IMR-90 (cell line): Measurements from ENCODE around the gene MAN1A2. TPM values are rescaled to one million over a fixed set of nuclear protein-coding genes. Genes with fewer than 3 reads are reported as not detected.

Source experiments
- ATAC-seq: fragments of 200-7000 bp; cut with Tn5 transposase; 2 replicates; pipeline ENCODE4 v1.9.1; 2020; ENCODE audit warnings: low read depth, mild to moderate bottlenecking, moderate library complexity
- BruUV-seq: library from RNA; stranded (reverse); fragments of 400-500 nt; replicated peaks from 2 replicates; lab custom pipeline; 2021; lab: Mats Ljungman, UMichigan
- CTCF ChIA-PET: fragments of 300-600 bp; formaldehyde crosslinking; extraction: SDS; loops from one replicate; lab custom pipeline; 2021; ENCODE audit warnings: antibody characterized with exemption; lab: Yijun Ruan, JAX
- POLR2A ChIA-PET: fragments of 300-600 bp; sonication (Branson Sonifier 250); formaldehyde crosslinking; loops from one replicate; lab custom pipeline; 2022; ENCODE audit warnings: antibody characterized with exemption; ENCODE audit not compliant: unreplicated experiment; lab: Charles Lee
- DNase-seq: peaks from one replicate; pipeline ENCODE4 v3.0.0; 2013
- H2AFZ ChIP-seq: replicated peaks from 2 replicates; pipeline ENCODE3; 2013; ENCODE audit warnings: low read length, mild to moderate bottlenecking; ENCODE audit not compliant: poor library complexity
- H2AK5ac ChIP-seq: 2 replicates; pipeline ENCODE4 v1.6.1; 2013; ENCODE audit warnings: low read depth, low read length, inconsistent platforms
- H2AK9ac ChIP-seq: replicated peaks from 2 replicates; pipeline ENCODE3; 2013; ENCODE audit warnings: mild to moderate bottlenecking, low read depth, low read length, moderate library complexity; ENCODE audit not compliant: poor library complexity
- H2BK120ac ChIP-seq: 2 replicates; pipeline ENCODE4 v1.6.1; 2013; ENCODE audit warnings: low read depth, low read length, inconsistent platforms
- H2BK15ac ChIP-seq: 3 replicates; pipeline ENCODE4 v1.6.1; 2013; ENCODE audit warnings: low read depth, low read length, inconsistent platforms
- H2BK20ac ChIP-seq: 2 replicates; pipeline ENCODE4 v1.6.1; 2013; ENCODE audit warnings: low read depth, mild to moderate bottlenecking, inconsistent platforms, low read length, moderate library complexity
- H2BK5ac ChIP-seq: 2 replicates; pipeline ENCODE4 v1.6.1; 2013; ENCODE audit warnings: mild to moderate bottlenecking, low read depth, low read length, inconsistent platforms; ENCODE audit not compliant: poor library complexity, severe bottlenecking
- H3K14ac ChIP-seq: replicated peaks from 2 replicates; pipeline ENCODE4 v1.6.1; 2013; ENCODE audit warnings: low read depth, low read length, inconsistent platforms
- H3K18ac ChIP-seq: 2 replicates; pipeline ENCODE4 v1.6.1; 2013; ENCODE audit warnings: low read depth, low read length, control low read depth
- H3K23ac ChIP-seq: 2 replicates; pipeline ENCODE4 v1.6.1; 2013; ENCODE audit warnings: low read depth, low read length, inconsistent platforms
- H3K27ac ChIP-seq: 2 replicates; pipeline ENCODE4 v1.5.1; 2013; ENCODE audit warnings: mild to moderate bottlenecking, control low read depth, low read length; ENCODE audit not compliant: insufficient read depth
- H3K27me3 ChIP-seq: 2 replicates; pipeline ENCODE4 v1.6.1; 2013; ENCODE audit warnings: low read length; ENCODE audit not compliant: control insufficient read depth, insufficient read depth
- H3K36me3 ChIP-seq: 2 replicates; pipeline ENCODE4 v1.6.1; 2013; ENCODE audit warnings: low read length, mixed read lengths; ENCODE audit not compliant: control insufficient read depth, insufficient read depth
- H3K4ac ChIP-seq: 2 replicates; pipeline ENCODE4 v1.6.1; 2013; ENCODE audit warnings: low read depth, low read length, inconsistent platforms
- H3K4me1 ChIP-seq: 2 replicates; pipeline ENCODE4 v1.6.1; 2013; ENCODE audit warnings: low read length, mixed read lengths; ENCODE audit not compliant: control insufficient read depth, insufficient read depth
- H3K4me2 ChIP-seq: 2 replicates; pipeline ENCODE4 v1.6.1; 2013; ENCODE audit warnings: low read depth, mild to moderate bottlenecking, control low read depth, low read length, moderate library complexity
- H3K4me3 ChIP-seq: 2 replicates; pipeline ENCODE4 v1.5.1; 2013; ENCODE audit warnings: low read depth, mild to moderate bottlenecking, control low read depth, low read length, moderate library complexity; ENCODE audit not compliant: insufficient read depth
- H3K56ac ChIP-seq: 2 replicates; pipeline ENCODE4 v1.6.1; 2013; ENCODE audit warnings: low read length, inconsistent platforms; ENCODE audit not compliant: insufficient read depth; ENCODE audit errors: extremely low read depth
- H3K79me1 ChIP-seq, 2 experiments: 2 replicates each; pipeline ENCODE4 v1.6.1; 2013; ENCODE audit warnings: low read length in 2 of 2, inconsistent platforms in 1 of 2, low read depth in 1 of 2
- H3K9ac ChIP-seq: 2 replicates; pipeline ENCODE4 v1.6.1; 2013; ENCODE audit warnings: low read depth, low read length, control low read depth
- H3K9me1 ChIP-seq: 2 replicates; pipeline ENCODE4 v1.6.1; 2013; ENCODE audit warnings: low read length, inconsistent platforms; ENCODE audit not compliant: insufficient read depth
- H3K9me3 ChIP-seq: 2 replicates; pipeline ENCODE4 v1.6.1; 2013; ENCODE audit warnings: low read length; ENCODE audit not compliant: control insufficient read depth, insufficient read depth
- H4K20me1 ChIP-seq: 2 replicates; pipeline ENCODE4 v1.6.1; 2013; ENCODE audit warnings: low read length, inconsistent platforms; ENCODE audit not compliant: insufficient read depth
- H4K5ac ChIP-seq: 2 replicates; pipeline ENCODE4 v1.6.1; 2013; ENCODE audit warnings: mild to moderate bottlenecking, low read depth, low read length, control low read depth
- H4K8ac ChIP-seq, 2 experiments: 2 replicates each; pipeline ENCODE4 v1.6.1; 2013; ENCODE audit warnings: low read depth in 2 of 2, low read length in 2 of 2, control low read depth in 1 of 2, inconsistent platforms in 1 of 2
- H4K91ac ChIP-seq: 2 replicates; pipeline ENCODE4 v1.6.1; 2013; ENCODE audit warnings: low read depth, low read length, inconsistent platforms; ENCODE audit not compliant: insufficient read depth
- CHD1 ChIP-seq: IDR thresholded peaks from 2 replicates; pipeline ENCODE4 v1.6.1; 2012; ENCODE audit warnings: low read depth, low read length, improper control_type of control experiment
- ELK1 ChIP-seq: fragments of 150-350 bp; IDR thresholded peaks from 2 replicates; pipeline ENCODE4 v1.6.1; 2016; ENCODE audit warnings: low read depth, mild to moderate bottlenecking, low read length, moderate library complexity, borderline replicate concordance
- MAZ ChIP-seq: IDR thresholded peaks from 2 replicates; pipeline ENCODE4 v1.6.1; 2012; ENCODE audit warnings: low read depth, mild to moderate bottlenecking, low read length, improper control_type of control experiment, moderate library complexity, borderline replicate concordance
- MXI1 ChIP-seq: IDR thresholded peaks from 2 replicates; pipeline ENCODE4 v1.6.1; 2012; ENCODE audit warnings: low read depth, mild to moderate bottlenecking, low read length, moderate library complexity, borderline replicate concordance
- NFE2L2 ChIP-seq: fragments of 150-350 bp; IDR thresholded peaks from 2 replicates; pipeline ENCODE4 v1.6.1; 2016; ENCODE audit warnings: low read depth, mild to moderate bottlenecking, low read length
- RAD21 ChIP-seq: IDR thresholded peaks from 2 replicates; pipeline ENCODE4 v1.6.1; 2012; ENCODE audit warnings: low read length, improper control_type of control experiment
- RCOR1 ChIP-seq: IDR thresholded peaks from 2 replicates; pipeline ENCODE4 v1.6.1; 2012; ENCODE audit warnings: mild to moderate bottlenecking, low read length, improper control_type of control experiment; ENCODE audit not compliant: insufficient replicate concordance
- RFX5 ChIP-seq: IDR thresholded peaks from 2 replicates; pipeline ENCODE4 v1.8.0; 2012; ENCODE audit warnings: low read depth, mild to moderate bottlenecking, low read length, moderate library complexity
- SMC3 ChIP-seq: fragments of 150-350 bp; IDR thresholded peaks from 2 replicates; pipeline ENCODE4 v1.6.1; 2016; ENCODE audit warnings: low read depth, mild to moderate bottlenecking, antibody characterized with exemption, low read length, moderate library complexity
- WGBS, 2 experiments: methylation state at CpG; one replicate each; pipeline versions ENCODE4 v1.1.5 to v1.1.7; 2013; ENCODE audit warnings: missing lambda C conversion rate in 2 of 2; ENCODE audit not compliant: insufficient read length in 1 of 2; ENCODE audit errors: extremely low coverage in 2 of 2; 5-methylcytosine and 5-hydroxymethylcytosine counted together
- dilution Hi-C: fragments of 300-500 bp; cut with HindIII; formaldehyde crosslinking; loops from one replicate; pipeline ENCODE4 v1.14.3; 2018; ENCODE audit warnings: low sequenced_read_pairs; ENCODE audit not compliant: unreplicated experiment
- in situ Hi-C: fragments of 300-500 bp; cut with MboI; formaldehyde crosslinking; loops from 3 replicates; pipeline ENCODE4 v1.14.3; 2019; ENCODE audit warnings: low sequenced_read_pairs, inconsistent platforms, mixed read lengths
- intact Hi-C: fragments of 100-400 bp; cut with micrococcal nuclease; formaldehyde crosslinking; loops from 2 replicates; pipeline ENCODE4 v1.10.0; 2022
- polyA plus RNA-seq, 3 experiments: library from polyadenylated mRNA; depleted of rRNA; stranded (reverse); fragments of >200 nt; gene quantifications; 2 replicates each; pipeline ENCODE4 v1.2.3, GENCODE V29; 2012; ENCODE audit warnings: low replicate concordance in 1 of 3
- total RNA-seq: library from RNA; depleted of rRNA; stranded (reverse); fragments of >200 nt; gene quantifications from 2 replicates; pipeline ENCODE4 v1.2.3, GENCODE V29; 2012
- TF ChIP-seq, protein P1 (sequence below): conservative IDR thresholded peaks from 2 replicates; pipeline ENCODE4 v1.5.1; 2012; ENCODE audit warnings: mild to moderate bottlenecking, low read depth, low read length, improper control_type of control experiment

Gene MAN1A2
- total and polyA plus RNA-seq, 2 of the 4 experiments (the other 2 are of a cell fraction): 12.4 to 29.4 TPM

GRCh38 chr1:117365350-117366176 is 1.7 kb upstream of the MAN1A2 start:
- H4K8ac ChIP-seq: peak overlapping the region; percentile 95; a peak in 2 of 4 replicates
- peaks cover 4% of the 10 kb centered on the region for H3K4me1 ChIP-seq
- H2BK20ac ChIP-seq: no peak overlapping the region
- DNase-seq: peak; percentile 61
- H4K20me1 ChIP-seq: peaks cover 9% of the 10 kb centered on the region; the same call in 1 of the 2 replicates
- BruUV-seq: no TSS peak
- peak overlapping the region; percentile 98 for H2AFZ ChIP-seq
- no peak for ATAC-seq
- dilution Hi-C loops (no loop called here), intact Hi-C loops (loop anchor here (1.0 to 10.0 kb wide), 5 partner anchors 53 to 532 kb away; no protein-coding TSS in a partner anchor), in situ Hi-C loops (loop anchor here (25.0 kb wide), 1 partner anchor 397 kb away; no protein-coding TSS in a partner anchor)
- peaks cover 0 to 26% of the 10 kb centered on the region in 2 experiments; a peak in 2 of 4 replicates for H3K79me1 ChIP-seq
- no peak overlapping the region for H2BK120ac ChIP-seq
- no peaks in the 10 kb centered on the region for H3K9me3 ChIP-seq
- H3K27ac ChIP-seq: peak overlapping the region; percentile 97
- H3K56ac ChIP-seq: peak overlapping the region; percentile 95; the same call in 1 of the 2 replicates
- H3K23ac ChIP-seq: peak overlapping the region; percentile 98
- peak overlapping the region; percentile 91; the same call in 1 of the 2 replicates for H3K14ac ChIP-seq
- CTCF ChIA-PET: interaction anchor here (0.6 kb wide), 1 partner anchor 310 kb away, joined by 6 read pairs; no protein-coding TSS in a partner anchor
- peak overlapping the region; percentile 95 for H2BK5ac ChIP-seq
- 0 out of 2 replicates have a peak overlapping the region, but pooled peaks have one; percentile 79 for H4K5ac ChIP-seq
- peak overlapping the region; percentile 98 for H3K9ac ChIP-seq
- TF ChIP-seq NFE2L2 (no peak), CHD1 (no peak), MAZ (no peak), RAD21 (no peak), SMC3 (no peak), MXI1 (no peak), RFX5 (no peak), RCOR1 (no peak), ELK1 (no peak)
- TF ChIP-seq, protein P1, sequence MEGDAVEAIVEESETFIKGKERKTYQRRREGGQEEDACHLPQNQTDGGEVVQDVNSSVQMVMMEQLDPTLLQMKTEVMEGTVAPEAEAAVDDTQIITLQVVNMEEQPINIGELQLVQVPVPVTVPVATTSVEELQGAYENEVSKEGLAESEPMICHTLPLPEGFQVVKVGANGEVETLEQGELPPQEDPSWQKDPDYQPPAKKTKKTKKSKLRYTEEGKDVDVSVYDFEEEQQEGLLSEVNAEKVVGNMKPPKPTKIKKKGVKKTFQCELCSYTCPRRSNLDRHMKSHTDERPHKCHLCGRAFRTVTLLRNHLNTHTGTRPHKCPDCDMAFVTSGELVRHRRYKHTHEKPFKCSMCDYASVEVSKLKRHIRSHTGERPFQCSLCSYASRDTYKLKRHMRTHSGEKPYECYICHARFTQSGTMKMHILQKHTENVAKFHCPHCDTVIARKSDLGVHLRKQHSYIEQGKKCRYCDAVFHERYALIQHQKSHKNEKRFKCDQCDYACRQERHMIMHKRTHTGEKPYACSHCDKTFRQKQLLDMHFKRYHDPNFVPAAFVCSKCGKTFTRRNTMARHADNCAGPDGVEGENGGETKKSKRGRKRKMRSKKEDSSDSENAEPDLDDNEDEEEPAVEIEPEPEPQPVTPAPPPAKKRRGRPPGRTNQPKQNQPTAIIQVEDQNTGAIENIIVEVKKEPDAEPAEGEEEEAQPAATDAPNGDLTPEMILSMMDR: no peak
- H3K4me3 ChIP-seq: peak overlapping the region; percentile 90
- H3K9me1 ChIP-seq: no peaks in the 10 kb centered on the region
- peak overlapping the region; percentile 95; the same call in 1 of the 2 replicates for H3K4ac ChIP-seq
- H3K18ac ChIP-seq: peak overlapping the region; percentile 82
- peak overlapping the region; percentile 93 for H3K4me2 ChIP-seq
- POLR2A ChIA-PET: no interaction called here
- H3K36me3 ChIP-seq: no peaks in the 10 kb centered on the region
- no peak overlapping the region for H2AK9ac ChIP-seq
- peak overlapping the region; percentile 74; the same call in 1 of the 3 replicates for H2BK15ac ChIP-seq
- H4K91ac ChIP-seq: 0 out of 2 replicates have a peak overlapping the region, but pooled peaks have one; percentile 92
- H3K27me3 ChIP-seq: no peaks in the 10 kb centered on the region
- no peak overlapping the region for H2AK5ac ChIP-seq
- no CpG with 5 or more reads among the region's 8 CpGs for WGBS, 2 experiments
